ENCODE results near the gene RANBP1.

The RANBP1 gene

GRCh38 chr22:20109411-20110358, 6.2 kb upstream of the RANBP1 start:
- TF ChIP-seq GATA3 (IDR thresholded peaks at IDR 0.05; ENCODE audit: low read depth, low read length) (no peak), GATA2 (IDR thresholded peaks at IDR 0.05; ENCODE audit: low read depth, low read length) (no peak)

- no peak for TF ChIP-seq GATA3 (IDR thresholded peaks at IDR 0.05; ENCODE audit: low read depth, low read length)
- TF ChIP-seq GATA2 (IDR thresholded peaks at IDR 0.05; ENCODE audit: low read depth, low read length) = no peak
Observed at GRCh38 chr22:20110359-20110985, 5.4 kb upstream of the RANBP1 start.

DNA sequence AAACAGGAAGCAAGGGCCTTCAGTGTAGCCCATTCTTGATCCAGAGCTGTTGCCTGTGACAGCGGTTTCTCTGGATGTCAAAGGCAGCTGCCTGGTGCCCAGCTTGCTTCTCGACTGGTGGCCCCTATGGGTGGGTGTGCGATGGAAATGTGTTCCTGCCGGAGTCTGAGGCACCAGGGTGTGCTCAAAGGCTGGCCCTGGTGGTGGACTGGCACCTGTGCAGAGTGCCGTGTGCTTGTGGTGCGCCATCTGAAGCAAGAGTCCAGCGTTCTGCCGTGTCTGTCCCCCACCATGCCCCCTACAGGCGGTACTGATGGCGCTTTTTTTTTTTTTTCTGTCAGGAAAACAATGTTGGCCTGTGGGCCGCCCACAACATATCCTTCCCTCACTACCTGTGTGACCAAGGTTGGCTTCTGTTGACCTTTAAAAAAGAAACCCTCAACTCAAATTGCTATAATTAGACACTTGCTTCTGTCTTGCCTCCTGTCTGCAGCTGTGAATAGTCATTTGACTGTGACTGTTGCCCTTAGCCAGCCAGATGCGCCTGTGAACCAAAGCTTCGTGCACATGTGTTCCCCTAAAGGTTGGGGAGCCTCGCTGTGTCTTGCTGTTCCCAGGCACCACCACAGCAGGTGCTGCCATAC, 4.7 kb upstream of the RANBP1 start:
- TF ChIP-seq GATA3 (IDR thresholded peaks at IDR 0.05; ENCODE audit: low read depth, low read length) (no peak), GATA2 (IDR thresholded peaks at IDR 0.05; ENCODE audit: low read depth, low read length) (no peak)

- no peak for TF ChIP-seq GATA3 (IDR thresholded peaks at IDR 0.05; ENCODE audit: low read depth, low read length)
- no peak for TF ChIP-seq GATA2 (IDR thresholded peaks at IDR 0.05; ENCODE audit: low read depth, low read length)
Observed at GRCh38 chr22:20111689-20112622, 3.9 kb upstream of the RANBP1 start.

GRCh38 chr22:20112623-20113511, 3.0 kb upstream of the RANBP1 start:
- TF ChIP-seq GATA2 (IDR thresholded peaks at IDR 0.05; ENCODE audit: low read depth, low read length) (no peak), GATA3 (IDR thresholded peaks at IDR 0.05; ENCODE audit: low read depth, low read length) (no peak)

- no peak for TF ChIP-seq GATA2 (IDR thresholded peaks at IDR 0.05; ENCODE audit: low read depth, low read length)
- TF ChIP-seq GATA3 (IDR thresholded peaks at IDR 0.05; ENCODE audit: low read depth, low read length) = no peak
Observed at GRCh38 chr22:20113551-20114310, 2.2 kb upstream of the RANBP1 start.

DNA sequence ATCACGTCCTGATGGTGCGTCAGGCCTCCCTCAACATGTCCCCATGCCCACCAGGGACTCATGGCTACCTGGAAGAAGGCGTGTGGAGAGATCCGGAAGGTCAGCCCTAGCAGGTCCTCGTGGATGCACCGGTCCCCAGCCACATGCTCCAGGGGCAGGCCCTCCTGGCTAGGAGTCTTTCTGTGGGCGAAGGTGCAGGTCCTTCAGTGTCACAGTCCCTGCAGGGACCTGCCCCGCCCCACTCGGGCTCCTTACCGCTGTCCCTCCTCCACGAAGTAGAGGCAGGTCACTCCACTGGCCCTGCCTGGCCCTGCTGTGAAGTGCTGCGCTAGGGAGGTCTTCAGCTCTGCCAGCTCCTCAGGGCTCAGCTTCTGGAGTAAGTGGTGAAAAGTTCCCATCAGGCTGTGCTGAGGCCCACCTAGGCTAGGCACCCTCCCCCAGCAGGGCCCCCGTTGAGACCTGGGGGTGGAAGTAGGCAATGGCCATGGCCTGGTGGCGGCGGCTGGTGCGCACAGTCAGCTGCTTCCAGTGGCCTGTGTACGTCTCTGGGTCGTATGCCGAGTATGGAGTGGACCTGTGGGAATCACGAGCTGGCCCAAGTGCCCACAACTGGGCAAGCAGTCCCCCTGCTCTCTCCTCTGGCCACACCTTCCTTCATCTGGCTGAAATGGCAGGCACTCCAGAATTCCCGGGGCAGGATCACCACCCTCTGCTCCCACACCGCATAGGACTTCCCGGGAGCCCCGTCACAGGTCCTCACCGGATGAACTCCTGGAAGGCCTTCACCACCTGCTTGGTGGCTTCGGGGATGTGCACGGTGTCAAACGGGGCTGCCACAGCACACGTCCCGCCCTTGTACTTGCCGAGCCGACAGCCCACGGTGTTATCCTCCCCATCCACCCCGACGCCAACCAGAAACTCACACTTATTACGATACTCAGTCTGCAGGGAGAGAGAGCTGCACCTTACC, 1.1 kb upstream of the RANBP1 start:
- no peak for TF ChIP-seq GATA2 (IDR thresholded peaks at IDR 0.05; ENCODE audit: low read depth, low read length)
- no peak for TF ChIP-seq GATA3 (IDR thresholded peaks at IDR 0.05; ENCODE audit: low read depth, low read length)

GRCh38 chr22:20116376-20116950, 559 bp downstream of the RANBP1 start:
- TF ChIP-seq GATA3 (IDR thresholded peaks at IDR 0.05; ENCODE audit: low read depth, low read length) (no peak), GATA2 (IDR thresholded peaks at IDR 0.05; ENCODE audit: low read depth, low read length) (no peak)

- TF ChIP-seq GATA3 (IDR thresholded peaks at IDR 0.05; ENCODE audit: low read depth, low read length) (no peak), GATA2 (IDR thresholded peaks at IDR 0.05; ENCODE audit: low read depth, low read length) (peak; percentile 36; the same call in 1 of the 2 replicates)
Observed at GRCh38 chr22:20116951-20117632, 1.2 kb downstream of the RANBP1 start, which contains the start of gene TRMT2A. Gene TRMT2A (minus strand): TSS chr22:20117226. CDS start chr22:20116906, 320 bp downstream.

All from SH-SY5Y (cell line).